Measurements from ENCODE around the gene PDE11A.

DNA sequence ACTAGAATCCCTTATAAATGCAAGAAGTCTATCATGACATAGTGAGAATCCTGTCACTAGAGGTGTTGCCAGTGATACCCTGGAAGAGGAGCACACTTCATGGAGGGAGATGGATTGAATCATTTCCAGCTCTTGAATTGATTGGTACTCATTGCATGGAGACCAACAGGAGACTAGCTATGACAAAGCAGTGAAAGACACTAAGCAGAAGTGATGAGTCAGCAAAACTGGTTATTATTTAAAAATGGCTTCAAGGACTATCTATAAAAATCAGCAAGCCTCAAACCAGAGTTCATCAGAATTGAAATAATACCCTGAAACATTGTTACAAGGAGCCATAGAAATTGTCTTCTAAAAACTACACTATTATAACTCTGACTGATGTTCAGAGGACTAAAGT, 200.3 kb downstream of the PDE11A start:
- TF ChIP-seq, protein P1, sequence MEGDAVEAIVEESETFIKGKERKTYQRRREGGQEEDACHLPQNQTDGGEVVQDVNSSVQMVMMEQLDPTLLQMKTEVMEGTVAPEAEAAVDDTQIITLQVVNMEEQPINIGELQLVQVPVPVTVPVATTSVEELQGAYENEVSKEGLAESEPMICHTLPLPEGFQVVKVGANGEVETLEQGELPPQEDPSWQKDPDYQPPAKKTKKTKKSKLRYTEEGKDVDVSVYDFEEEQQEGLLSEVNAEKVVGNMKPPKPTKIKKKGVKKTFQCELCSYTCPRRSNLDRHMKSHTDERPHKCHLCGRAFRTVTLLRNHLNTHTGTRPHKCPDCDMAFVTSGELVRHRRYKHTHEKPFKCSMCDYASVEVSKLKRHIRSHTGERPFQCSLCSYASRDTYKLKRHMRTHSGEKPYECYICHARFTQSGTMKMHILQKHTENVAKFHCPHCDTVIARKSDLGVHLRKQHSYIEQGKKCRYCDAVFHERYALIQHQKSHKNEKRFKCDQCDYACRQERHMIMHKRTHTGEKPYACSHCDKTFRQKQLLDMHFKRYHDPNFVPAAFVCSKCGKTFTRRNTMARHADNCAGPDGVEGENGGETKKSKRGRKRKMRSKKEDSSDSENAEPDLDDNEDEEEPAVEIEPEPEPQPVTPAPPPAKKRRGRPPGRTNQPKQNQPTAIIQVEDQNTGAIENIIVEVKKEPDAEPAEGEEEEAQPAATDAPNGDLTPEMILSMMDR (IDR thresholded peaks at IDR 0.05): no peak
- no peak for TF ChIP-seq POLR2A (IDR thresholded peaks at IDR 0.05)
